Stimulated activated CD4-positive, alpha-beta T cell treated with anti-CD3 and anti-CD28 coated beads, Interleukin-2, amount 100 ng/mL, for 24 hours (primary cell): ENCODE data around the gene CHGA.

Experiments used
- DNase-seq, 2 donors: peaks; one replicate each; pipeline ENCODE4 v3.0.0-alpha.2; 2020

CHGA gene

GRCh38 chr14:92906420-92906819 is 16.5 kb upstream of the CHGA start:
- no peak for DNase-seq

GRCh38 chr14:92906823-92907222 is 16.1 kb upstream of the CHGA start:
- no peak for DNase-seq

DNA sequence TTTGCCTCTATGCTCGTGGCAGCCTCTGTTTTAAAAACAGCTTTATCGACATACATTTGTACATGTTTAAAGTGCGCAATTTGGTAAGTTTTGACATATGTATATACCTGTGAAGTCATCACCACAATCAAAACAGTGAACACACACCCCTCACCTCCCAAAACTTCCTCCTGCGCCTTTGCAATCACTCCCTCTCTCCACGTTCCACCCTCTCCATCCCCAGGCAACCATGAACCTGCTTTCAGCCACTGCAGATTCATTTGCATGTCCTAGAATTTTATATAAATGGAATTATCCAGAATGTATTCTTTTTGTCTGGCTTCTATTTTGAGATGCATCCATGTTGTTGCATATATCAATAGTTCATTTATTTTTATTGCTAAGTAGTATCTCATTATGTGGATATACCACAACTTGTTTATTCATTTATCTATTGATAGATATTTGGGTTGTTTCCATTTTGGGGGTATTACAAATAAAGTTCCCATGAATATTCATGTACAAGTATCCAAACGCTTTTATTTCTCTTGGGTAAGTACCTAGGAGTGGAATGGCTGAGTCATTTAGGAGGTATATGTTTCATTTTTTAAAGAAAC is 15.5 kb upstream of the CHGA start:
- no peak for DNase-seq

DNA sequence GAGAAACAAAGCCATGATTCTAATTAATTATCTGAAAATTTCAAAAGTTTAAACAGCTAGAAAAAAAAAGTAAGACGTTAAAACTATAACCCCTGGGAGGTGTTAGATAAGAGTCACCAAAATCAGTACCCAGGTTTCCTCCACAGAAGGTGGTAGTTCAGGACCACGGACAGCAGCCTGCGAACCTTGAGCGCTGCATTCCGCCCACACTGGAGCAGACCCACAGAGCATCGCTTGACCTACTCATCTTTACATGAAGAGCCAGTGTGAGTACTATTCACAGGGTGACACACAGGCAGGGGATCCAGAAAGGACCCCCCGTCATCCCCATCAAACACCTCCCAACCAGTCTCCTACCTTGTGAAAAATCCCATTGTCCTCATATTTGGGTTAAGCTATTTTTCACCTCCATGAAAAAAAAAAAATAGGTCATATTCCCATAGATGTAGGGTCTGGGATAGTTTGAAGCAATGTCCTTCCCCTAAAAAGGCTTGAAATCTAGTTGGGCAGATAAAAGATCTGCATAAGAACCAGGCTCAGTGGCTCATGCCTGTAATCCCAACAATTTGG is 8.8 kb upstream of the CHGA start:
- peak; percentile 43 to 53 for DNase-seq

- no peak for DNase-seq
These were observed 6.7 kb upstream of the CHGA start for GRCh38 chr14:92916201-92916600.

DNA sequence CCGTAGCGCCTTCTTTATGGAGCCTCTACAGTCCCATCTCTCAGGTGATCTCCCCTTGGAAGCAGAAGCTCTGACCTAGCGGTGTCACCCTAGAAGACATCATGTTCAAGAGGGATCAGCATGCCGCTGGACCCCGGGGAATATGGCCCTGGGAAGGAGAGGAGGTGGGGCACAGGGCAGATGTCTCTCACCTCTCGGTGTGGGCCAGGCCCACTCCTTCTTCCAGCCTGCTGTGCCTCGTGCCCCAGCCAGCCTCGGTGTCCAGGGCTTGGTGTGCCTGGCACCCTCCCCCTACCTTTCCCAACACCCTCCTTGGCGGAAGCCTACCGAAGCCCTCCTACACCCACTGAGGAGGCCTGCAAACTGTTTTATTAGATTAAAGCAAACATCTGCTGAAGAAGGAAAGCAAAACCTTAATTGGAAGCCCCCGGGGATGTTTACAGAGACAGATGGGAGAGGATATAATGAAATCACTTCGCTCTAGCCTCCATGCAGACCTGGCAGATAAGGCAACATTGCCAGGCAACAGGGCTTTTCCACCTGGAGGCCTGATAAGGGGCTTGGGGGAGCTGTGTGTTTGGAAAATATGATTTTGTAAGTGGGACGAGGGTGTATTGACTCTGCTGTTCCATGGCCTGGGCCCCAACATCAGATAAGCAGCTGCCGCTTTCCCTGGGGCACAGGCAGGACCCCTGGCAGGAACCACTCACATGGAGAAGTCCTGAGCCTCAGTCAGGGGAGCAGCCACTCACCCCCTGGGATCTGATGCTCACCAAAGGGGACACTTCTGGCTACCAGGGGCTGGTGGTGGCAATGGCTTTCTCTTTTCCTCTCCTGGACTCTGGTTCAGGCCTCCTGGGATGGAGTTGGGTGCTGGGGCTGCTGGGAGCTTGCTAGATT is 5.7 kb upstream of the CHGA start:
- no peak for DNase-seq

- DNase-seq, result no peak
These were observed 5.0 kb upstream of the CHGA start for GRCh38 chr14:92917956-92918355.

DNA sequence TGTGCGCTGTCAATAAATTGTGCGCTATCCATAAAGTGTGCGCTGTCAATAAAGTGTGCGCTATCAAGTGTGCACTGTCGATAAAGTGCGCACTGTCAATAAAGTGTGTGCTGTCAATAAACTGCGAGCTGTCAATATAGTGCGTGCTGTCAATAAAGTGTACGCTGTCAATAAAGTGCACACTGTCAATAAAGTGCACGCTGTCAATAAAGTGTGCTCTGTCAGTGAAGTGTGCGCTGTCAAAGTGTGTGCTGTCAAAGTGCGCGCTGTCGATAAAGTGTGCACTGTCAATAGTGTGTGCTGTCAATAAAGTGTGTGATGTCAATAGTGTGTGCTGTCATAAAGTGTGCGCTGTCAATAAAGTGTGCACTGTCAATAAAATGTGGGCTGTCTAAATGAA is 2.9 kb upstream of the CHGA start:
- DNase-seq, result no peak

GRCh38 chr14:92922155-92922735 is 705 bp upstream of the CHGA start:
- no peak for DNase-seq

- no peak for DNase-seq
These were observed 774 bp downstream of the CHGA start for GRCh38 chr14:92923744-92924103.

- no peak for DNase-seq
These were observed 1.3 kb downstream of the CHGA start for GRCh38 chr14:92924247-92924646.

DNA sequence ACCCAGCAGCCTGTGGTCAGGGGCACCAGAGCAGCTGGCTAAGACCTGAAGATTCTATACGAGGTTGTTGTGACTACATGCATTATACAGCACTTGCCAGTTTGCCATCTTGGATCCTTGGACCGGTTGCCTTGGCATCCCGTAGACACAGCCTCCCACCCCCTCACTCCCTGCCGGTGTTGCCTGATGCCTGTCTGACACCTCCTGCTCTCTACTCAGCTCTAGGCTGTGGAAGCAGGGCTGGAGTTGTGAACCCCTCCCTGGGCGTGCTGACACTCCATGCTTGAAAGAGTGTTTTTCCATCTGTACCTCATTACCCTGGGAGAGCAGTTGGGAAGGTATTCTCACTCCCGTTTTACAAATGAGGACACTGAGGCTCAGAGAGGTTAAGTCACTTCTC is 2.5 kb downstream of the CHGA start:
- DNase-seq, result no peak

- DNase-seq, result no peak
These were observed 3.4 kb downstream of the CHGA start for GRCh38 chr14:92926180-92926845.

GRCh38 chr14:92926931-92927330 is 4.0 kb downstream of the CHGA start:
- DNase-seq, result no peak

DNA sequence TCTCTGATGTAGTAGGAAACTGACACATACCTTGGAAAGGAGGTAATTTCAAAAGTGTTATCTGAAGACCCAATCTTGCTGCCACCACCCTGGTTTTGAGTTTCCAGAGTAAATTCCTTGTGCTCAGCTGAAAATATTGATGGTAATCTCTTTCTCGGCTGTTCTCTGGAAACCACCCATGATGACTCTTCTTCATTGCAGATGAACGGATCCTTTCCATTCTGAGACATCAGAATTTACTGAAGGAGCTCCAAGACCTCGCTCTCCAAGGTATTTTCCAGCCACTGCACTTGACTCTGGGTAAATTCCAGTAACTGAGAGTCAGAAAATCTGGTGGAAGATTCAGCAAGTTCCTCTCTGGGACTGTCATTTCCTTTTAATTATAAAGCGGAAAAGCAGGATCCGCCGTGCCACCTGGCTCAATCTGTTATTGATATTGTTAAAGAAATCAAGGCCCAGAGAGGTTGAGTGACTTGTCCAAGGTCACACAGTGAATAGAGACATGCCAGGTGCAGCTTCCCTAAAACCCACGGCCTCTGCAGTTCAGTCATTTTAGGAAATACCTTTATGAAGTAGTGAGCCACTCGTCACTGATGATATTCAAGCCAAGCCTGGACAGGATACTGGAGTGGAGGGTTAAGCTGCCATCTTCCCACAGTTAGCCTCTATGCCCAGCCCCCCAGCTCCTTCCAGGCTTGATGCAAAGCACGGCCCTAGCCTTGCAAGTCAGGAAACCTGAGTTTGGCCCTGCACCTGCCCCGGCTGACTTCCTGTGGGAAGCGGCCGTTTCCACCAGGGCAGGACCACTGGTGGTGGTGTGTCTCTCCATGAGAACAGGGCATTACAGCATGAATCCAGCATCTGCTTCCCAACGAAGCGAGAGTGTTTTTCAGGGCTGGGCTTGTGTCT is 4.7 kb downstream of the CHGA start:
- no peak for DNase-seq

- DNase-seq, result no peak
These were observed 5.3 kb downstream of the CHGA start for GRCh38 chr14:92928258-92928629.

- no peak for DNase-seq
These were observed 6.2 kb downstream of the CHGA start for GRCh38 chr14:92928961-92929688.

GRCh38 chr14:92929689-92930608 is 7.0 kb downstream of the CHGA start:
- DNase-seq, result no peak

GRCh38 chr14:92930737-92931602 is 8.0 kb downstream of the CHGA start:
- DNase-seq, result no peak
